ENCODE results near the gene SLC16A5.
"Not testable (repeated sequence)": the region's sequence is repeated elsewhere in the genome, so short reads cannot be mapped to it uniquely, and the experiment has no call there.

Gene SLC16A5

GRCh38 chr17:75113798-75114551, 26.2 kb downstream of the SLC16A5 start:
- peak; percentile 84 for DNase-seq

- no peak for DNase-seq
These were observed 27.0 kb downstream of the SLC16A5 start for GRCh38 chr17:75114552-75115314.

GRCh38 chr17:75115555-75115954, 27.8 kb downstream of the SLC16A5 start:
- no peak for DNase-seq

GRCh38 chr17:75116737-75117136, 29.0 kb downstream of the SLC16A5 start:
- no peak for DNase-seq

- DNase-seq = no peak
These were observed 30.6 kb downstream of the SLC16A5 start for GRCh38 chr17:75118307-75118706.

GRCh38 chr17:75124041-75124818, 36.5 kb downstream of the SLC16A5 start:
- DNase-seq = peak; percentile 61

GRCh38 chr17:75124819-75125162, 37.0 kb downstream of the SLC16A5 start:
- no peak for DNase-seq

GRCh38 chr17:75125984-75126383, 38.2 kb downstream of the SLC16A5 start:
- no peak for DNase-seq

GRCh38 chr17:75126954-75127353, 39.2 kb downstream of the SLC16A5 start:
- DNase-seq = no peak

GRCh38 chr17:75127936-75128335, 40.2 kb downstream of the SLC16A5 start:
- DNase-seq = not testable (repeated sequence)

- DNase-seq = no peak
These were observed 41.1 kb downstream of the SLC16A5 start for GRCh38 chr17:75128694-75129505.

- DNase-seq = no peak
These were observed 41.8 kb downstream of the SLC16A5 start for GRCh38 chr17:75129576-75129975.

GRCh38 chr17:75130059-75130631, 42.4 kb downstream of the SLC16A5 start:
- no peak for DNase-seq

- peak; percentile 53 for DNase-seq
These were observed 43.0 kb downstream of the SLC16A5 start for GRCh38 chr17:75130632-75131277.

- peak; percentile 72 for DNase-seq
These were observed 43.7 kb downstream of the SLC16A5 start, which contains the start of gene NT5C for GRCh38 chr17:75131278-75132017. NT5C (minus strand) TSS chr17:75131742; CDS start chr17:75131707, 35 bp downstream.

- DNase-seq = not testable (repeated sequence)
These were observed 44.6 kb downstream of the SLC16A5 start for GRCh38 chr17:75132018-75133000.

GRCh38 chr17:75133001-75133400, 45.2 kb downstream of the SLC16A5 start:
- DNase-seq = no peak

- not testable (repeated sequence) for DNase-seq
These were observed 46.0 kb downstream of the SLC16A5 start for GRCh38 chr17:75133607-75134347.

- no peak for DNase-seq
These were observed 47.7 kb downstream of the SLC16A5 start for GRCh38 chr17:75135452-75135851.
